ENCODE measurements around the gene SYTL3.
A peak's percentile ranks its signal among the peaks of the same experiment; 100 is the strongest.
"Not testable (repeated sequence)": the region's sequence is repeated elsewhere in the genome, so short reads cannot be mapped to it uniquely, and the experiment has no call there.

Gene SYTL3

GRCh38 chr6:158622545-158623190 is 27.2 kb upstream of the SYTL3 start:
- DNase-seq, result no peak

GRCh38 chr6:158624684-158625682 is 24.9 kb upstream of the SYTL3 start:
- DNase-seq, result no peak

- DNase-seq, result no peak
These were observed 24.0 kb upstream of the SYTL3 start for GRCh38 chr6:158625881-158626305.

GRCh38 chr6:158626360-158627167 is 23.3 kb upstream of the SYTL3 start:
- no peak for DNase-seq

- no peak for DNase-seq
These were observed 22.5 kb upstream of the SYTL3 start for GRCh38 chr6:158627168-158627939.

- no peak for DNase-seq
These were observed 22.0 kb upstream of the SYTL3 start for GRCh38 chr6:158627940-158628211.

- no peak for DNase-seq
These were observed 21.3 kb upstream of the SYTL3 start for GRCh38 chr6:158628542-158628941.

GRCh38 chr6:158629367-158630221 is 20.3 kb upstream of the SYTL3 start:
- DNase-seq, result peak; percentile 31 to 33

- DNase-seq, result no peak
These were observed 18.8 kb upstream of the SYTL3 start for GRCh38 chr6:158630938-158631616.

GRCh38 chr6:158631678-158632537 is 17.9 kb upstream of the SYTL3 start:
- DNase-seq, result no peak

- DNase-seq, result not testable (repeated sequence)
These were observed 17.2 kb upstream of the SYTL3 start for GRCh38 chr6:158632538-158633119.

GRCh38 chr6:158633127-158633526 is 16.7 kb upstream of the SYTL3 start:
- no peak for DNase-seq

- no peak for DNase-seq
These were observed 15.0 kb upstream of the SYTL3 start for GRCh38 chr6:158634695-158635426.

- no peak for DNase-seq
These were observed 14.3 kb upstream of the SYTL3 start for GRCh38 chr6:158635427-158636073.

- DNase-seq, result no peak
These were observed 13.1 kb upstream of the SYTL3 start for GRCh38 chr6:158636778-158637177.

- no peak for DNase-seq
These were observed 11.5 kb upstream of the SYTL3 start for GRCh38 chr6:158638324-158638854.

GRCh38 chr6:158639056-158639455 is 10.8 kb upstream of the SYTL3 start:
- no peak for DNase-seq

GRCh38 chr6:158640519-158640918 is 9.3 kb upstream of the SYTL3 start:
- no peak for DNase-seq
